RWPE2 (cell line): ENCODE results near the gene SFXN4.
A peak's percentile ranks its signal among the peaks of the same experiment; 100 is the strongest.

Experiments used
- ATAC-seq: fragments of 200-7000 bp; cut with Tn5 transposase; 3 replicates; pipeline ENCODE4 v1.9.1; 2021; ENCODE audit warnings: low read depth
- DNase-seq: peaks from one replicate; pipeline ENCODE4 v3.0.0-alpha.2; 2020; ENCODE audit warnings: low spot score
- H3K27ac ChIP-seq: fragments of 450-650 bp; 2 replicates; pipeline ENCODE4 v1.5.1; 2017; ENCODE audit warnings: mild to moderate bottlenecking; ENCODE audit not compliant: poor library complexity, severe bottlenecking
- H3K27me3 ChIP-seq: fragments of 250-450 bp; sonication (Bioruptor Pico); 2 replicates; pipeline ENCODE4 v1.5.1; 2021; ENCODE audit warnings: mild to moderate bottlenecking, moderate library complexity; ENCODE audit not compliant: insufficient read depth, poor library complexity, severe bottlenecking
- H3K36me3 ChIP-seq: fragments of 250-450 bp; sonication (Bioruptor Pico); 2 replicates; pipeline ENCODE4 v1.5.1; 2020; ENCODE audit warnings: low read depth, mild to moderate bottlenecking, moderate library complexity
- H3K4me1 ChIP-seq: fragments of 250-450 bp; sonication (Bioruptor Pico); 2 replicates; pipeline ENCODE4 v1.5.1; 2021; ENCODE audit warnings: mild to moderate bottlenecking, moderate library complexity; ENCODE audit not compliant: insufficient read depth, poor library complexity, severe bottlenecking
- H3K4me3 ChIP-seq: fragments of 250-450 bp; sonication (Bioruptor Pico); 2 replicates; pipeline ENCODE4 v1.5.1; 2021; ENCODE audit warnings: mild to moderate bottlenecking, moderate library complexity; ENCODE audit not compliant: severe bottlenecking
- H3K9me3 ChIP-seq: fragments of 250-450 bp; sonication (Bioruptor Pico); 2 replicates; pipeline ENCODE4 v1.5.1; 2021; ENCODE audit warnings: mild to moderate bottlenecking, moderate library complexity; ENCODE audit not compliant: severe bottlenecking
- TF ChIP-seq, protein P1 (sequence below): fragments of 450-650 bp; IDR thresholded peaks from one replicate; pipeline ENCODE4 v1.5.1; 2017; ENCODE audit warnings: mild to moderate bottlenecking, moderate library complexity; ENCODE audit not compliant: poor library complexity, severe bottlenecking

Gene SFXN4

GRCh38 chr10:119165171-119166117, at the start of gene SFXN4:
Gene SFXN4, minus strand, starts transcription at chr10:119165714. Its CDS starts 67 bp downstream, at chr10:119165647.
- Histone ChIP-seq H3K36me3 (peaks cover 51% of the 10 kb centered on the region), H3K27me3 (no peaks in the 10 kb centered on the region), H3K4me3 (peak within 1 kb of the TSS; percentile 62), H3K4me1 (peaks cover 5% of the 10 kb centered on the region), H3K9me3 (no peaks in the 10 kb centered on the region), H3K27ac (peak within 1 kb of the TSS; percentile 70)
- TF ChIP-seq, protein P1, sequence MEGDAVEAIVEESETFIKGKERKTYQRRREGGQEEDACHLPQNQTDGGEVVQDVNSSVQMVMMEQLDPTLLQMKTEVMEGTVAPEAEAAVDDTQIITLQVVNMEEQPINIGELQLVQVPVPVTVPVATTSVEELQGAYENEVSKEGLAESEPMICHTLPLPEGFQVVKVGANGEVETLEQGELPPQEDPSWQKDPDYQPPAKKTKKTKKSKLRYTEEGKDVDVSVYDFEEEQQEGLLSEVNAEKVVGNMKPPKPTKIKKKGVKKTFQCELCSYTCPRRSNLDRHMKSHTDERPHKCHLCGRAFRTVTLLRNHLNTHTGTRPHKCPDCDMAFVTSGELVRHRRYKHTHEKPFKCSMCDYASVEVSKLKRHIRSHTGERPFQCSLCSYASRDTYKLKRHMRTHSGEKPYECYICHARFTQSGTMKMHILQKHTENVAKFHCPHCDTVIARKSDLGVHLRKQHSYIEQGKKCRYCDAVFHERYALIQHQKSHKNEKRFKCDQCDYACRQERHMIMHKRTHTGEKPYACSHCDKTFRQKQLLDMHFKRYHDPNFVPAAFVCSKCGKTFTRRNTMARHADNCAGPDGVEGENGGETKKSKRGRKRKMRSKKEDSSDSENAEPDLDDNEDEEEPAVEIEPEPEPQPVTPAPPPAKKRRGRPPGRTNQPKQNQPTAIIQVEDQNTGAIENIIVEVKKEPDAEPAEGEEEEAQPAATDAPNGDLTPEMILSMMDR = no peak
- DNase-seq = no peak
- ATAC-seq = peak; percentile 81

DNA sequence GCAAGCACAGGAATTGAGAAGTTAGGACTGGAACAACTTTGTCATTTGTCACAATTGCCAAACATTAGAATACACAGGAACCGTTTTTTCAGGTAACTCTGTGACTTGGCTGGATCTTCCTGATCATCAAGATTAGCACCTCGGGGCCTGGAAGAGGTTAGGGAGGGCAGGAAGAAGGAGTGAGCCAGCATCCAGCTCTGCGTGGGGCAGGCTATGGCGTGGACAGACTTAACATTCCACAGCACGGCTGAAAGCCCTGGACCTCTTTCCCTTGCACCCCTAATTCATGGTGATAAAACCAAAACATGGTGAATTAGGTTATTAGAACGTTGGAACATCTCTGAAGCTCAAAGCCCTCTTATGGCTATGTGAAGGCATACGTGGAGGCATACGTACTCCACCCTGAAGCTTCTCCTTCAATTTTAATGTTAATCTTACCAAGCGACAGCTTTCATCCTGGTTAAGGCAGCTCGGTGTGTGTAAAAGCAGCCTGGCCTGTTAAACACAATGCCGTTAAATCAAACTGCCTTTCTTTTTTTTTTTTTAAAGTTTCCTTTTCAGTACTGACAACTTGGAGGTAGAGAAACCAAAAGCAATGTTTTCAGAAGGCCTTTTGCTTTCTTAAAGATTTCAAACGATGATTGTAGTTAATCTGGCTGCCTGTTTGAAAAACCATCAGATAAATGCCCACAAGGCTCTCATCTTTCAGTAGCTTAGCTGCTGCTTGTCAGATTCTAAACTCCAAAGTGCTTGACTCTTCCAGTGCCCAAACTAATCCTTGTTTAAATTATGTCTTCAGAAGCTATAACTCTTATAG, 46.3 kb upstream of the SFXN4 start:
- ATAC-seq (no peak), DNase-seq (no peak)
- Histone ChIP-seq H3K4me1 (peaks cover 19% of the 10 kb centered on the region), H3K36me3 (no peaks in the 10 kb centered on the region), H3K27me3 (no peaks in the 10 kb centered on the region), H3K9me3 (no peaks in the 10 kb centered on the region), H3K4me3 (no peak overlapping the region), H3K27ac (no peak overlapping the region)
- TF ChIP-seq, protein P1 = no peak

DNA sequence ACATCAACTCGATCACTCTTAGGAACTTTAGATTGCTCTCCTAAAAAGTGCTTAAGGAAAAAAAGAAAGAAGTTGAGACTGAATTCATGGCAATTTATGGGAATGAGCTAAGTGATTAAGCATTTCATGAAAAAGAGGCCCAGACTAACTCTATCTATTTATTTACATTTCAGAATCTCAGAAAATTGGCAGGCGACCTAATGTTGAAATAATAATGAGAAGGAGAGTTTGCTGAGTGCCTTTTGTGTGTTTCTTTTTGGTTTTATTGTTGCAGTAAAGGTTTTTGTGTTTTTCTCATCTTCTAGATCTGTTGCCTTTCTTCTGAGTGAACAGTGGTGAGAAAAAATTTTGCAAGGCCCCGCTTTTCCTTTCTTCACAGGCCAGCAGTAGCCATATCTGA, 45.7 kb upstream of the SFXN4 start:
- Histone ChIP-seq H3K27me3 (no peaks in the 10 kb centered on the region), H3K9me3 (no peaks in the 10 kb centered on the region), H3K27ac (no peak overlapping the region), H3K36me3 (no peaks in the 10 kb centered on the region), H3K4me3 (no peak overlapping the region), H3K4me1 (peaks cover 19% of the 10 kb centered on the region)
- DNase-seq (no peak), ATAC-seq (no peak)
- TF ChIP-seq, protein P1 = no peak

- peaks cover 19% of the 10 kb centered on the region for H3K4me1 ChIP-seq
- no peak for DNase-seq
- H3K36me3 ChIP-seq = no peaks in the 10 kb centered on the region
Measured at GRCh38 chr10:119210633-119211032, 45.1 kb upstream of the SFXN4 start.

More at GRCh38 chr10:119210633-119211032, 45.1 kb upstream of the SFXN4 start:
- TF ChIP-seq, protein P1 = no peak
- no peak for ATAC-seq
- H3K27ac ChIP-seq = no peak overlapping the region
- no peaks in the 10 kb centered on the region for H3K9me3 ChIP-seq
- no peaks in the 10 kb centered on the region for H3K27me3 ChIP-seq
- H3K4me3 ChIP-seq = no peak overlapping the region
